Measurements from ENCODE around the gene HMX1.

The HMX1 gene
- 0 reads per million in 2 donors for total RNA-seq

GRCh38 chr4:8871417-8872401 is at the start of gene HMX1:
HMX1 (minus strand) TSS chr4:8871839; CDS start chr4:8871614, 225 bp downstream.
- no peak for DNase-seq

DNA sequence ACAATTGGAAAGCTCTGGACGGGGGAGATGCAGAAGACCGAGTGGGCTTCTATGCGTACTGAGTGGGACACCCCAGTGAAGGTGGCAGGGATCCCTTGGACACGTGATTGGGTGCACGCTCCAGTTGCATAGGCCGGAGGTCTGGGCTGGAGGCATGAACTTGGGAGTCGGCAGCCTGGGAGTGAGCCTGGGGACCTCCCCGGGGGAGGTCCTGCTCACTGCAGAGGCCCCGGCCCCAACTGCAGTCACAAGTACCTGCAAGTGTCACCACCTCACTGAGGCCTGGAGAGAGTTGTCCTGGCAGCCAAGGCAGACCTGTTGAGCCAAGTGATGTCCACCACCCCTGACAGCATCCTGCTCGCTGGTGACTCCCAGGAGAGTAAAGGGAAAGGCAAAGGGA is 49.3 kb upstream of the HMX1 start:
- no peak for DNase-seq

GRCh38 chr4:8920289-8920965 is 48.8 kb upstream of the HMX1 start:
- DNase-seq = no peak

GRCh38 chr4:8919651-8920288 is 48.1 kb upstream of the HMX1 start:
- no peak for DNase-seq

- DNase-seq = peak; percentile 37
These were observed 46.5 kb upstream of the HMX1 start for GRCh38 chr4:8917868-8918783.

GRCh38 chr4:8917321-8917811 is 45.7 kb upstream of the HMX1 start:
- no peak for DNase-seq

GRCh38 chr4:8916906-8917305 is 45.3 kb upstream of the HMX1 start:
- no peak for DNase-seq

GRCh38 chr4:8916351-8916885 is 44.8 kb upstream of the HMX1 start:
- DNase-seq = no peak

DNA sequence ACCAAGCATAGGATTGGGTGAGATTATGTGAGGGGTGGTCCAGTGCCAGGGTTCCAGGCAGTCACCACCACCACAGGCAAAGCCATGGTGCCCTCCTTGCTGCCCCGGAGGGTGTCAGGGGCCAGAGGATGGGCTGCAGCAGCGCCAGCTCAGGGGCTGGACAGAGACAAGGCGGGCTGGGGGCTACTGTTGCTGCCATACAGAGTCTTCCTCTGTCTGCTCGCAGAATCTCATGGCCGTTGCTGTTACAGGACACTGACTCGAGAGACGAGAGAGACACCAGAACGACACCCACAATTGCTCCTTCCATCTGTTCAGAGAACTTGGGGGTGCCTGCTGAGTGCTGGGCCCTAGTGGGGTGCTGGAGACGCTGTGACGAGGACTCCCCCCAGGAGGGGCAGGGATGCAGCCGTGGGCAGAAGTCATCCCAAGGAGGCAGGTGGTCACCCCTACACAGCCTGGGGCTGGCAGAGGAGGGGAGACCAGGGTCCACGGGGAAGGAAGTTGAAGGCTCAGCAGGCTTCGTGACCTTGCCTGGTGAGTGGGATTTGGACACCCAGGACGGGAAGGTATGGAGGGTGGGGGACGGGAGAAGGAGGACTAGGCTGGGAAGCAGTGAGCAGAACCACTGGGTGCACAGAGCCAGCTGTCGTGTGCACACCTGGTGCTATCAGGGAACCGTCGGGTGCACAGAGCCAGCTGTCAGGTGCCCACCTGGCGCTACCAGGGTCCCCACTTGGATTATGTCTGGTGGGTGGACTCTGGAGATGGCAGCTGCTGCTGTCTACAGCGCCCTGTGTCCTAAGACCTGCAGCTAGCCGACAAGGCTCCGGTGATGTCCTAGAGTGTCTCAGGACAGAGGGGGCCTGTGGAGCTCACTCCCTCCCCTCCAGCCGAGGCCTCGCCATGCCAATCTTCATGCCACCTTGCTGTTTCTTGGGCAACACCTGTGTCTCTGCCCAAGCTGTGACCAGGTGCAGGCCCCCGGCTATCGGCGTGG is 43.9 kb upstream of the HMX1 start:
- no peak for DNase-seq

- DNase-seq = no peak
These were observed 43.0 kb upstream of the HMX1 start for GRCh38 chr4:8914461-8915171.

DNA sequence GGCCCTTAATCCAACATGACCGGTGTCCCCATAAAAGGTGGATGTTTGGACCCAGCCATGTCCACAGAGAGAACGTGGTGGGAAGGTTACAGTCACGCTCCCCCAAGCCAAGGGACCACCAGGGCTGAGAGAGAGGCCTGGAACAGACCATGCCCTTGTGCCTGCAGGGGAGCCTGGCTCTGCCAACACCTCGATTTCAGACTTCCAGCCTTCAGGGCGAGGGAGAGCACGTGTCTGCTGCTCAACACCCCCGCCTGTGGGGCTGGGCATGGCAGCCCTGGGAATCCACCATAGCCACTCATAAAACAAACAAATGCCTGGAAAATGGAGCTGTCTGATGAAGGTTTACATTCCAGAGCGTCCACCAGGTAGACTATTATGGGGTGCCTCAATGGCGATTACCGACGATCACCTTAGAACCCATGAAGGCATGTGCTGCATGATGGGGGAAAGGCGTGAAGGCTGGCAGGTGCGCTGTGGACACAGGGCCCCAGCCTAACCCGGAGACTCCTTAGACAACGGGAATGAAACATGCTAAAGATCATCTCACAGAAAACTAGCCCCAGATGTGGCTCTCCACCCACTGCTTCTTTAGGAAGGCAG is 42.3 kb upstream of the HMX1 start:
- no peak for DNase-seq

GRCh38 chr4:8913121-8913857 is 41.6 kb upstream of the HMX1 start:
- DNase-seq = no peak

GRCh38 chr4:8912506-8912905 is 40.9 kb upstream of the HMX1 start:
- DNase-seq = no peak

DNA sequence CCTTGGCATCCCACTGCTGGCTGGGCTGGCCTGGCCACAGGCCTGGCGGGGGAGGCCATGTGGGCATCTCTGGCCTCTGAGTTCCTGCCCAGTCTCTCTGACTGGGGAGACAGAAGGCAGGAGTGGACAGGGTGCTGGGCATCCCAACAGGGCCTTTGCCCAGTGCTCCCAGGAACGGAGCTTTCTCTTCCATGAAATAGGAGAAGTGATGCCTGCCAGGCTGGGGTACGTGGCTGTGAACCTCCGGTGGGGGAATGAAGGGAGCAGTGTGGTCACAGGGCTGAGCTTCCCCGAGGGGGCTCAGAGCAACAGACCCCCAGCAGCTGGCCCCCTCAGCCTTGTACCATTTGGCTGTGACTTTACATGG is 40.4 kb upstream of the HMX1 start:
- no peak for DNase-seq

GRCh38 chr4:8911316-8912088 is 39.9 kb upstream of the HMX1 start:
- no peak for DNase-seq

DNA sequence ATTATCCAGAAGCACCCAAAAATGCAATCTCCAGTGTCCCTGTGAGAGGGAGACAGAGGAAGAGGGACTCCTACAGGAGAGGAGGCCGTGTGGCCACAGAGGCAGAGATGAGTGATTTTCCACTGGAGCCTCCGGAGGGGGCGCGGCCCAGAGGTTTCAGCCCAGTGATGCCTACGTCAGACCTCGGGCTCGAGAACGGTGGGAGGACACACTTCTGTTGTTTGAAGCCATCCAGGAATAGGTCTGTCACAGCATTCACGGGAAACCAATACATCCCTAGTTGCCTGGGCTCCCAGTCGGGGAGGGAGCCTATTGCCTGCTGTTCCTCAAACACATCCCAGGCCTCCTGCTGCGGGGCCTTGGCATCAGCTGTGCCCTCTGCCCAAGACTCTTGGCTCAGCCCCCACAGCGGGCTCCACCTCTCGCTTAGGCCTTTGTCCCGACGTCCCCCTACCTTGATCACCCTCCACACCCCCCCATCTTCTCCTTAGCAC is 39.2 kb upstream of the HMX1 start:
- no peak for DNase-seq

- DNase-seq = no peak
These were observed 38.6 kb upstream of the HMX1 start for GRCh38 chr4:8910100-8910821.
